PFSK-1 (cell line): ENCODE results near the gene APPL2.

Experiments used
- FOXP2 ChIP-seq: optimal IDR thresholded peaks from 2 replicates; pipeline ENCODE3; 2011; ENCODE audit warnings: borderline replicate concordance, control low read depth, inconsistent platforms; ENCODE audit not compliant: insufficient read depth; ENCODE audit errors: extremely low read length, extremely low read depth
- POLR2AphosphoS5 ChIP-seq: IDR thresholded peaks from 2 replicates; pipeline ENCODE4 v1.6.1; 2012; ENCODE audit warnings: low read depth, mild to moderate bottlenecking, control low read depth, low read length, moderate library complexity
- REST ChIP-seq, 2 experiments: IDR thresholded peaks; 2 replicates each; pipeline versions ENCODE4 v1.6.1 to v1.8.0; 2011 to 2012; ENCODE audit warnings: low read depth in 2 of 2, low read length in 2 of 2, control low read depth in 1 of 2, inconsistent platforms in 1 of 2, mild to moderate bottlenecking in 1 of 2, moderate library complexity in 1 of 2; ENCODE audit not compliant: insufficient read depth in 1 of 2
- SIN3A ChIP-seq: IDR thresholded peaks from 2 replicates; pipeline ENCODE4 v1.6.1; 2012; ENCODE audit warnings: mild to moderate bottlenecking, low read length, moderate library complexity, borderline replicate concordance; ENCODE audit not compliant: insufficient read depth
- TAF1 ChIP-seq: IDR thresholded peaks from 2 replicates; pipeline ENCODE4 v1.6.1; 2012; ENCODE audit warnings: low read length, control low read depth, borderline replicate concordance; ENCODE audit not compliant: insufficient read depth

APPL2 gene

DNA sequence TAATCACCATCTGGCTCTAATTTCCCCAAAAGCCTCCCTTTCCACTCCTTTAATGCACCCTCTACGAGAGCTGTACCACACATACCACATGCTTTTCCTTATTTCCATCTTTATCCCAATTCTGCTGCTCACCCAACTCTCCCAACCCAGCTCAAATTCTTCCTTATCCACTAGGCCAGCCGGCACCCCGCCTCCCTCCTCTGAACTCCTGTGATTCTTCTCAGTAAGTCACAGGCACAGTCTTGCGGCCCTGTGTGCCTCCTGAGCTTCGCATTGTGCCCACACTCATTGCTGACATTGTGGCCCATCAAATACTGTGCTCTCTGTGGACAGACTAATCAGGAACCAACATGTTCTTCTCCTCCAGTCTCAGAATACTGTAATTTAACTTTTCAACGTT lies 45.4 kb downstream of the APPL2 start:
- TF ChIP-seq FOXP2, result no peak
- TF ChIP-seq POLR2AphosphoS5, result no peak
- TF ChIP-seq SIN3A, result no peak
- TF ChIP-seq TAF1, result no peak
- TF ChIP-seq REST (IDR thresholded peaks at IDR 0.05; ENCODE audit: insufficient read depth in 1 of 2, low read depth in 2 of 2, low read length in 2 of 2), result no peak

GRCh38 chr12:105189293-105189692 lies 46.7 kb downstream of the APPL2 start:
- no peak for TF ChIP-seq REST (IDR thresholded peaks at IDR 0.05; ENCODE audit: insufficient read depth in 1 of 2, low read depth in 2 of 2, low read length in 2 of 2)
- no peak for TF ChIP-seq TAF1
- TF ChIP-seq POLR2AphosphoS5, result no peak
- no peak for TF ChIP-seq SIN3A
- TF ChIP-seq FOXP2, result no peak

GRCh38 chr12:105177208-105177607 lies 58.8 kb downstream of the APPL2 start:
- TF ChIP-seq SIN3A (no peak), TAF1 (no peak), FOXP2 (no peak), POLR2AphosphoS5 (no peak), REST (IDR thresholded peaks at IDR 0.05; ENCODE audit: insufficient read depth in 1 of 2, low read depth in 2 of 2, low read length in 2 of 2) (no peak)

GRCh38 chr12:105175397-105175990 lies 60.5 kb downstream of the APPL2 start:
- no peak for TF ChIP-seq TAF1
- TF ChIP-seq REST (IDR thresholded peaks at IDR 0.05; ENCODE audit: insufficient read depth in 1 of 2, low read depth in 2 of 2, low read length in 2 of 2), result no peak
- no peak for TF ChIP-seq POLR2AphosphoS5
- no peak for TF ChIP-seq FOXP2
- no peak for TF ChIP-seq SIN3A
